Colon (tissue), 2 donors: Measurements from ENCODE around the gene CLDN18.

Experiments
- FAIRE-seq: peaks from 2 replicates; lab custom pipeline; 2012; peaks lifted over from hg19 to GRCh38; lab: Jason Lieb, UNC
- donor health status: control.
- donor health status: control.

CLDN18 gene

GRCh38 chr3:138009476-138010272, at the start of gene CLDN18:
TSS of gene CLDN18 (plus strand) at chr3:138010165. CDS start at chr3:138010226, 61 bp downstream.
- no peak for FAIRE-seq

DNA sequence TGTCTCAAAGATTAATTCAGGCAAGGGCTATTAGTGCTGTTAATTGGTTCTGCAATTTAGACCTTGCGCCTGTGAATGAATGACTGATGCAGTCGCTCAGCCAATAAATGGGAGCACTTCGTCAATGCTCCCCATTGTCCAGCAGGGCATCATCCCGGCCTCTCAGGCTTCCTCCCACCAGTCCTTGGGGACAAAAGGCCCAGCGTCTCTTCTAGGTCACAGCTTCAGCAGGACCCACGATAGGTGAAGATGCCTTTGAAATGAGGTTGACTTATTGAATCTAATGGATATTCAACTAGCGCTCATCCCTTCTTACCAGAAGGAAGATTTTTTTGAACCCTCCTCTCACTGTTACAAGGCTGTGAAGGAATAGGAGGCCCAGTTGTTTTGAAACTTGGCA, 47.7 kb upstream of the CLDN18 start:
- no peak for FAIRE-seq

DNA sequence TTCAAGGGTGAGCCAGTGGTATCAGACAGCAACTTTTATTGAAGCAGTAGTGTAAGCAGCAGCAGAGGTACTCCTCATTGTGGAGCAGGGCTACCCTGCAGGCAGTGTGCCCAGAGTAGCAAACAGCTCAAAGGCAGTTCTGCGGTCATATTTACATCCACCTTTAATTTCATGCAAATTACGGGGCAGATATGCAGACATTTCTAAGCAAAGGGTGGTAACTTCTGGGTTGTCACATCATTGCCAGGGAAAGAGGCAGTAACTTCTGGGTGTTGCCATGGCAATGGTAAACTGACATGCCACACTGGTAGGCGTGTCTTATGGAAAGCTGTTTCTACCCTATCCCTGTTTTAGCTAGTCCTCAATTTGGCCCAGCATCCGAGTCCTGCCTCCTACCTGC, 46.5 kb upstream of the CLDN18 start:
- FAIRE-seq: no peak

- FAIRE-seq: no peak
Observed at GRCh38 chr3:137970914-137971831, 38.8 kb upstream of the CLDN18 start.

DNA sequence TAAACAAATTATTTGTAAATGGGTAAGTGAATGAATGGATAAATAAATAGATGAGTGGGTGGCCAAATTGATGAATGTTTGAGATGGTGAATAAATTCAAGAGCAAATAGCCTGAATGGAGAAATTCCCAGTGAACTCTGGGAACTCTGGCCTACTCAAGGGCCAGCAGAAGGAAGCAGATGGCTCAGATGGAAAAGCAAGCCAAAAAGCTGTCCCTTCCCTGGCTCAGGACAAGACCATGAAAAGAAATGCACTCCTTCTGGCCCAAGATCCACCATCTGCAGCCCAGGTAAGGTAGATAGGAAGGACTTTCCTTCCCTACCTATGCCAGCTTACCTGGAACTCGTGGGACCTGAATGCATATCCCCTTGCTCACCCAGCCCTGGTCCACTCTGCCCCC, 37.6 kb upstream of the CLDN18 start:
- no peak for FAIRE-seq

DNA sequence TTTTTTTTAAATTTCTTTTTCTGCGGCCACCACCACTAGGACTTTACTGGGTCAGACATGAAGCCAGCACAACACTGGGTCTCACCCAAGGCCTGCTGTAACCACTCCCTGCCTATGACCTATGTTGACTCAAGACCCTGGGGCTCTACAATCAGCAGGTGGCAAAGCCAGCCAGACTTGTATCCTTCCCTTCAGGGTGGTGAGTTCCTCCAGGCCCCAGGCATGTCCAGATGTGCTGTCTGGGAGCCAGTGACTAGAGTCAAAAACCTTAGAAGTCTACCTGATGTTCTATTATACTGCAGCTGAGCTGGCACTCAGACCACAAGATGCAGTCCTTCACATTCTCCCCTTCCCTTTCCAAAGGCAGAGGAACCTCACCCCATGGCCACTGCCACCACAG, 31.6 kb upstream of the CLDN18 start:
- no peak for FAIRE-seq

DNA sequence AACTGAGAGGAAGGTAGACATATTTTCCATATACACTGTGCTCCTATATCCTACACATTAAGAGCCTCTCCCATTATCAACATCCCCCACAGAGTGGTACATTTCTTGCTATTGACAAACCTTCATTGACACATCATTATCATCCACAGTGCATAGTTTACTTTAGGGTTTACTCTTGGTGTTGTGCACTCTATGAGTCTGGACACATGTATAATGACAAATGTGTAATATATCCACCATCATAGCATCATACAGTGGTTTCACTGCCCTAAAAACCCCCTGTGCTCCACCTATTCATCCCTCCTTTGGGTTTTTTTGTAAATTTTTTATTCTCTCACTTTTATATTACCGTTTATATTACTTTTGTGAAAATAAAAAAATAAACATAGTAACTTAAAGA, 22.2 kb upstream of the CLDN18 start:
- no peak for FAIRE-seq

DNA sequence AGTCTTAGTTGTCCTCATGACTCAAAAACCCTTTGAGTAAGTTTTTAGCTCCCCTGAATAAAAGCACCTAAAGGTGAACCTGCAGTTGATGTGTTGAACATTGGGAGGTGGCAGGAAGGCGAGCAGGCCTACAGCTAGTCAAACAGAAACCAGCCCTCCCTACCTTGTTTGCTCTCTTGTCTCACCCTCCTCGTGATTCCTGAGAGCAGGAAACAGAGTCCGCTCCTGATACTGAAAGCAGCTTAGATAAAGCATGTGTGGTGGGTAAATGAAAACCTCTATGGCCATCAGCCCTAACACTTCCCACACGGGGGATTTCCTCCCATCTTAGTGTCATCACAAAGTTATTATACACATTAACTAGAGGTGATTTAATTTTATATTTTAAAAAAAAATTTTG, 21.8 kb upstream of the CLDN18 start:
- FAIRE-seq: no peak

GRCh38 chr3:137988982-137989381, 21.0 kb upstream of the CLDN18 start:
- no peak for FAIRE-seq

GRCh38 chr3:137990427-137990826, 19.5 kb upstream of the CLDN18 start:
- no peak for FAIRE-seq

DNA sequence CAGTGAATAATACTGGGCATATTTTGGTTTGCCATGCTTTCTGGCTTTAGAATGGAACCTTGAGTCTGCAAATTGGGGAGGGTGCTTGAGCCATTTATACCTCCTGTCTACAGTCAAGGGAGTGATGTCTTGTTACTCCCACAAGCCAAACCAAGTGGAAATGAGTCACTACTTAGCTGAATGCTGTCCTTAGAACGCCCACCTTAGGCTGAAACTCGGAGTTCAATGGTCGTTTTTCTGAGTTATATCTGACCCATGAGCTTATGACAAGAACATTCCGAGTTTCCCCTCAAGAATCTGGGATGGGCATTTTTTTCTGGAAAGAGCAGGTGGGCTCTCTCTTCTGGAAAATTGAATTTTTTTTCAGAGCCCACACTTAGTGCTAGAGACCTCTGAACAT, 17.4 kb upstream of the CLDN18 start:
- FAIRE-seq: no peak

- no peak for FAIRE-seq
Observed at GRCh38 chr3:137998121-137999042, 11.6 kb upstream of the CLDN18 start.

DNA sequence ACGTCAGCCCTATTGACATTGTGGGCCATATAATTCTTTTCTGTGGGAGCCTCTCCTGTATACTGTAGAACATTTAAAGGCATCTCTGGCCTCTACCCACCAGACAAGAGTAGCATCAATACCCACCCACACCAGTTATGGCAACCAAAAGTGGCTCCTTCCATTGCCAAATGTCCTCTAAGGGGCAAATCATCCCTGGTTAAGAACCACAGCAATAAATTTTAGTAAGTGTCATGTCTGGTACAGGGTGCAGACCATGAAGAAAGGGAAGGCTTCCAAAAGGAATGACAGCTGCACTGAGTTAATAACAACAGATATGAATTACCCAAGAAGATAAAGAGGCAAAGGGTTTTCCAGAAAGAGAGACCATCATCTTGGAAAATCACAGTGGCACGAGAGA, 6.9 kb upstream of the CLDN18 start:
- no peak for FAIRE-seq

DNA sequence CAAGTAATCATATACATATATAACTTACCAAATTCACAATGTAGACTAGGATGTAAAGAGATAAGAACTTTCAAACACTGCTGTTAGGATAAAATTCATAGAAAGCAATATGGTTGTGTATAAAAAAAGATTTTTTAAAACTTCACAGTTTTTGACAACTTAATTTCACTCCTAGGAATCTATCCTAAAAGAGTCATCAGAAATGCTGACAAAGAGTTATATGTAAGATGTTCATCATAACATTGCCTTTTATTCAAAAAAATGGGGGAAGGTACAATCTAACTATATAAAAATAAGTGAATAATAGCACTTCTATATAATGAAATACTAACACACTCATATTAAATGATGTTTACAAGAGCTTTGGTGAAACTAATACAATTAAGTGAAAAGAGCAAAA, 4.3 kb upstream of the CLDN18 start:
- no peak for FAIRE-seq

- FAIRE-seq: no peak
Observed at GRCh38 chr3:138007898-138008297, 2.1 kb upstream of the CLDN18 start.

- no peak for FAIRE-seq
Observed at GRCh38 chr3:138010273-138010590, 267 bp downstream of the CLDN18 start.

DNA sequence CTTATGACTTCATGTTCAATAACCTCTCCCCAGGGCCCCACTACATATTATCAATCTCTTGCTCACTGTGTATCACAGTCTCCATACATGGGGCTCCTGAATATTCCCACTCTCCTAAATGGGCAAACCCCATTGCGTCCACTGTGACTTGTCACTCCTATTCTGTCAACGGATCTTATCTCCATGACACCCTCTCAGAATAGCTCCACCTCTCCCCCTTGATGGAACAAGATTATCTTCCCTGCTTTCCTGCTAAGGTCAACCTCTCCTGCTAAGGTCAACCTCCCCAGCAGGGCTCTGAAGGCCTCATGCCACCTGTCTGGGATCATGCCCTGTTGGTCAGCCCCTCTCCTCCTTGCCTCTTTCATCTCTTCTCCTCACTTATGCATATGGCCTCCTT, 1.8 kb downstream of the CLDN18 start:
- no peak for FAIRE-seq

- no peak for FAIRE-seq
Observed at GRCh38 chr3:138012526-138012925, 2.6 kb downstream of the CLDN18 start.

DNA sequence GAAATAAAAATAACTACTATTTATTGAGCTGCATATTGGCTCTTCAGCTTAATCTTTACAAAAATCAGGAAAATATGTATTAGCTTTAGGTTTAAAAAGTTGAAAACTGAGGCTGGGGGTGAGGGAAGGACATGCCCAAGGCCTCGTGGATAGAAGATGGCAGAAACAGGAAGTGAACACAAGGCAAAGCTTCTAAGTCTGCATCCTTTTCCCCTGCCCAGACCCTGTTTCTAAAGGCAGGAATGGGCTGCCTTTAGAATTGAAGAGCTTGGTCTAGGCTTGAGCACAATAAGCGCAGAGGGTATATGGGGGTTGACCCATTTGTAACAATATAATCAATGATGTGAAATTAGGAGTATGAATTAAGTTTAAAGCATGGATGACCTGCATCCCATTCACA, 6.1 kb downstream of the CLDN18 start:
- FAIRE-seq: no peak

GRCh38 chr3:138019281-138020069, 9.5 kb downstream of the CLDN18 start:
- no peak for FAIRE-seq

GRCh38 chr3:138023754-138024153, 13.8 kb downstream of the CLDN18 start:
- no peak for FAIRE-seq

GRCh38 chr3:138025553-138025952, 15.6 kb downstream of the CLDN18 start:
- FAIRE-seq: no peak
